Measurements from ENCODE around the gene ABHD17A.

The ABHD17A gene

DNA sequence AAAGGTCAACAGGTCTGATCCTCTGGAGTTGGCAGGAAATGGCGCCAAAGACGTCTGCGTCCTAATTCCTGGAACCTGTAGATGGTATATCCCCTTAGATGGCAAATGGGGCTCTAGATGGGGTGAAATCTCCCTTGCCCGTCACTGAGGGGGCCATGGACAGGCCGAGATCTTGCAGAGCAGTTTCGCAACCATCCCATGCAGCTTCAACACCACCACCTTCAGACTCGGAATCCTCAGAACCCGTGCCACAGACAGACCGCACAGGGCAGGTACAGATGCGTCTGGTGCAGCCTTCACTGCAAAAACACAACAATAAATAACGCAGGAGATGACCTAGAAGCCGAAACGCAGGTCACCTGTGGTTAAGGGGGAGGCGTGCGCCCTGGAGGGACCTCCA, 54.7 kb downstream of the ABHD17A start:
- TF ChIP-seq RAD21 (IDR thresholded peaks at IDR 0.05; ENCODE audit: low read depth), result no peak
- no peak for TF ChIP-seq CREB1 (IDR thresholded peaks at IDR 0.05; ENCODE audit: low read depth)
- TF ChIP-seq, protein P1, sequence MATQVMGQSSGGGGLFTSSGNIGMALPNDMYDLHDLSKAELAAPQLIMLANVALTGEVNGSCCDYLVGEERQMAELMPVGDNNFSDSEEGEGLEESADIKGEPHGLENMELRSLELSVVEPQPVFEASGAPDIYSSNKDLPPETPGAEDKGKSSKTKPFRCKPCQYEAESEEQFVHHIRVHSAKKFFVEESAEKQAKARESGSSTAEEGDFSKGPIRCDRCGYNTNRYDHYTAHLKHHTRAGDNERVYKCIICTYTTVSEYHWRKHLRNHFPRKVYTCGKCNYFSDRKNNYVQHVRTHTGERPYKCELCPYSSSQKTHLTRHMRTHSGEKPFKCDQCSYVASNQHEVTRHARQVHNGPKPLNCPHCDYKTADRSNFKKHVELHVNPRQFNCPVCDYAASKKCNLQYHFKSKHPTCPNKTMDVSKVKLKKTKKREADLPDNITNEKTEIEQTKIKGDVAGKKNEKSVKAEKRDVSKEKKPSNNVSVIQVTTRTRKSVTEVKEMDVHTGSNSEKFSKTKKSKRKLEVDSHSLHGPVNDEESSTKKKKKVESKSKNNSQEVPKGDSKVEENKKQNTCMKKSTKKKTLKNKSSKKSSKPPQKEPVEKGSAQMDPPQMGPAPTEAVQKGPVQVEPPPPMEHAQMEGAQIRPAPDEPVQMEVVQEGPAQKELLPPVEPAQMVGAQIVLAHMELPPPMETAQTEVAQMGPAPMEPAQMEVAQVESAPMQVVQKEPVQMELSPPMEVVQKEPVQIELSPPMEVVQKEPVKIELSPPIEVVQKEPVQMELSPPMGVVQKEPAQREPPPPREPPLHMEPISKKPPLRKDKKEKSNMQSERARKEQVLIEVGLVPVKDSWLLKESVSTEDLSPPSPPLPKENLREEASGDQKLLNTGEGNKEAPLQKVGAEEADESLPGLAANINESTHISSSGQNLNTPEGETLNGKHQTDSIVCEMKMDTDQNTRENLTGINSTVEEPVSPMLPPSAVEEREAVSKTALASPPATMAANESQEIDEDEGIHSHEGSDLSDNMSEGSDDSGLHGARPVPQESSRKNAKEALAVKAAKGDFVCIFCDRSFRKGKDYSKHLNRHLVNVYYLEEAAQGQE (IDR thresholded peaks at IDR 0.05; ENCODE audit: low read depth), result no peak
- no peak for TF ChIP-seq EGR1 (IDR thresholded peaks at IDR 0.05)
- TF ChIP-seq FOXM1 (IDR thresholded peaks at IDR 0.05; ENCODE audit: borderline replicate concordance, low read depth), result no peak
- no peak for TF ChIP-seq CEBPB (IDR thresholded peaks at IDR 0.05)
- no peak for TF ChIP-seq EP300 (IDR thresholded peaks at IDR 0.05; ENCODE audit: borderline replicate concordance)
- TF ChIP-seq, protein P2, sequence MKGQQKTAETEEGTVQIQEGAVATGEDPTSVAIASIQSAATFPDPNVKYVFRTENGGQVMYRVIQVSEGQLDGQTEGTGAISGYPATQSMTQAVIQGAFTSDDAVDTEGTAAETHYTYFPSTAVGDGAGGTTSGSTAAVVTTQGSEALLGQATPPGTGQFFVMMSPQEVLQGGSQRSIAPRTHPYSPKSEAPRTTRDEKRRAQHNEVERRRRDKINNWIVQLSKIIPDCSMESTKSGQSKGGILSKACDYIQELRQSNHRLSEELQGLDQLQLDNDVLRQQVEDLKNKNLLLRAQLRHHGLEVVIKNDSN (IDR thresholded peaks at IDR 0.05), result no peak
- no peak for TF ChIP-seq ZBTB7A (IDR thresholded peaks at IDR 0.05; ENCODE audit: low read depth)
- no peak for TF ChIP-seq TCF12 (IDR thresholded peaks at IDR 0.05; ENCODE audit: low read depth)
- TF ChIP-seq NFIC (IDR thresholded peaks at IDR 0.05), result no peak
- no peak for TF ChIP-seq YY1 (IDR thresholded peaks at IDR 0.05; ENCODE audit: low read depth)
- TF ChIP-seq, protein P3, sequence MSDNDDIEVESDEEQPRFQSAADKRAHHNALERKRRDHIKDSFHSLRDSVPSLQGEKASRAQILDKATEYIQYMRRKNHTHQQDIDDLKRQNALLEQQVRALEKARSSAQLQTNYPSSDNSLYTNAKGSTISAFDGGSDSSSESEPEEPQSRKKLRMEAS (IDR thresholded peaks at IDR 0.05), result no peak

DNA sequence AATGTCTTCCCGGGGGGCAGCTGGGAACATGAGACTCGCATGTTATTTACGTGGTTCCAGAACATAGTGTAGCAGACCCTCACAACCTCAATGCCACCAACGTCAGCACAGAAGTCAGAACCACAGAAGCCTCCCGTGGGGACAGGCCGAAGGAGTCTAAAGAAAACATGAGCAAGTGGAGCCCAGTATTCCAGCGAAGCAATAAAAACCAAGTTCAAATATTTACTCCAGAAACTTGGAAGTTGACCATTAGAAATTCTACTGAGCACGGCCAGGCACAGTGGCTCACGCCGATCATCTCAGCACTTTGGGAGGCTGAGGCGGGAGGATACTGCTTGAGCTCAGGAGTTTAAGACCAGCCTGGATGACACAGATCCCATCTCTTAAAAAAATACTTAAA, 55.3 kb downstream of the ABHD17A start:
- TF ChIP-seq YY1 (IDR thresholded peaks at IDR 0.05; ENCODE audit: low read depth), result no peak
- TF ChIP-seq, protein P2 (IDR thresholded peaks at IDR 0.05), result no peak
- TF ChIP-seq, protein P3 (IDR thresholded peaks at IDR 0.05), result no peak
- no peak for TF ChIP-seq EP300 (IDR thresholded peaks at IDR 0.05; ENCODE audit: borderline replicate concordance)

DNA sequence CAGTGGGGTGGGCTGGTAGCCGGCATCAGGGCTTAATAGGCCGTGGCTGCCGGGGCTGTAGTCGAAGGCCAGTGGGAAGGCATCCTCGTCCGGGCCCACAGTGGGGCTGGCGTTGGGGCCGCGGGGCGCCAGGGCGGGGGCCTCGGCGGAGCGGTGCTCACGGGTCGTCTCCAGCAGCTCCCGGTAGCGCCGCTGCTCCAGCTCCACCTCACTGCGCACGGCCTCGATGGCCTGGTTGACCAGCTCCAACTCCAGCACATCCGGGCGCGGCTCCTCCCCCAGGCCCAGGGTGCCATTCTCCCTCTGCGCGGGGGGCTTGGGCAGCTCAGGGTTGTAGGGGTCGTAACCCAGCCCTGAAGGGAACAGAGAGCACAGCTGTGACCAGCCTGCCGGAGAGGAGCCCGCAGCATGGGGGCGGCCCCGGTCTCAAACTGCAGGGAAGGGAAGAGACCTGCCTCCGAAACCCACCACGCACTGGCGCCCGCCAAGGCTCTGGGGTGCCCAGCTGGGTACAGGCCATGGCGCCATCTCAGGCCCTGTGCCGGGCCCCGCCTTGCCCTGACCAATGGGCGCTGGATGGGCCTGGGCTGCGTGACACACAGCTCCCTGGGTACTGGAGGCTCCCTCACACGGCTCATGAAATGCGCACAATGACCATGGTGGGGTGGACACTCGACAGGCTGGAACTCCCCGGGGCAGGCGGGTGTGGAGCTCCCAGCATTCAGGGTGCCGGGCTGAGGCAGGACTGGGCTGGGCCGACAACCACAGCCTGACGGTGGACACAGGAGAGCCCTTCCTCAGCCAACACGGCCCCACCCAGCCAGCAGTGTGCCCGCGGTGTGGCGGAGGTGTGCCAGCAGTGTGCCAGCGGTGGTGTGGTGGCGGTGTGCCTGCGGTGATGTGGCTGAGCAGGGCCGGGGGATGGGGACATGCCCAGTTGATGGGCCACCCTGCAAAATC, 56.7 kb downstream of the ABHD17A start:
- TF ChIP-seq CREB1 (IDR thresholded peaks at IDR 0.05; ENCODE audit: low read depth) (no peak), FOXM1 (IDR thresholded peaks at IDR 0.05; ENCODE audit: borderline replicate concordance, low read depth) (no peak), RAD21 (IDR thresholded peaks at IDR 0.05; ENCODE audit: low read depth) (no peak), TCF12 (IDR thresholded peaks at IDR 0.05; ENCODE audit: low read depth) (no peak), YY1 (IDR thresholded peaks at IDR 0.05; ENCODE audit: low read depth) (no peak), EP300 (IDR thresholded peaks at IDR 0.05; ENCODE audit: borderline replicate concordance) (no peak), ZBTB7A (IDR thresholded peaks at IDR 0.05; ENCODE audit: low read depth) (no peak), EGR1 (IDR thresholded peaks at IDR 0.05) (no peak), NFIC (IDR thresholded peaks at IDR 0.05) (no peak), CEBPB (IDR thresholded peaks at IDR 0.05) (no peak), TAF1 (IDR thresholded peaks at IDR 0.05; ENCODE audit: low read depth) (no peak), TEAD4 (IDR thresholded peaks at IDR 0.05) (no peak)
- TF ChIP-seq, protein P2 (IDR thresholded peaks at IDR 0.05), result no peak
- TF ChIP-seq, protein P1 (IDR thresholded peaks at IDR 0.05; ENCODE audit: low read depth), result no peak
- TF ChIP-seq, protein P3 (IDR thresholded peaks at IDR 0.05), result no peak

DNA sequence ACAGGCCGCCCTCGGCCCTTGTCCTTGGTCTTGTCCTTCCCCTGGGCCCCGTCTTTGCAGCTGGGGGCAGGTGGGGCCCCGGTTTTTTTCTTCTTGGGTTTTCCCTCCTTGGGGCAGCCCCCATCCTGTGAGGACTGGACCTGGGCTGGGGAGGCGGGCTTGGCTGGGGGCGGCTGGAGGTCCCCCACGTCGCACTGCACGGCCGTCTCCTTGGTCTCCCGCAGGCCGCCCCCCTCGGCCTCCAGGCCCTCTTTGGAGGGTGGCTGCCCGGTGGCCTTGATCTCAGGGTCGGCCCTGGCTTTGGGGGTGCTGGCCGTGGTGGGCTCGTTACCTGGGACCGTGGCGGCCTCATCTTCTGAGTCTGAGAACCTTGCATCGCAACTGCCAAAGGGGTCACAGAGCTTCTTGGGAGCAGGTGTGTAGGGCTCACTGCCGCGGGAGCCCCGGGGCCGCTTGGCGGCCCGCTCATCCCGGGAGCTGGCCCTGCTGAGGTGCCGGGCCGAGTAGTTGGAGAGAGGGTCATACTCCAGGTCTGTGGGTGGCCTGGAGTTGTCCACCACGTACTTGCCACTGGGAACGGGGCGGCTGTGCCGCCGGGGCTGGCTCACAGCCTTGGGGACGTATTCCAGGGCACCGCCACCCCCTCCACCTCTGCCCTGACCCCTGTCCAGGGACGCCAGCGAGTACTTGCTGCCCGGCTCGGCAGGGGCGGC, 57.6 kb downstream of the ABHD17A start:
- TF ChIP-seq EGR1 (IDR thresholded peaks at IDR 0.05), result no peak
- TF ChIP-seq TEAD4 (IDR thresholded peaks at IDR 0.05), result no peak
- no peak for TF ChIP-seq TCF12 (IDR thresholded peaks at IDR 0.05; ENCODE audit: low read depth)
- TF ChIP-seq RAD21 (IDR thresholded peaks at IDR 0.05; ENCODE audit: low read depth), result no peak
- TF ChIP-seq EP300 (IDR thresholded peaks at IDR 0.05; ENCODE audit: borderline replicate concordance), result no peak
- no peak for TF ChIP-seq ZBTB7A (IDR thresholded peaks at IDR 0.05; ENCODE audit: low read depth)
- TF ChIP-seq NFIC (IDR thresholded peaks at IDR 0.05), result no peak
- TF ChIP-seq, protein P2 (IDR thresholded peaks at IDR 0.05), result no peak
- TF ChIP-seq, protein P1 (IDR thresholded peaks at IDR 0.05; ENCODE audit: low read depth), result no peak
- no peak for TF ChIP-seq CREB1 (IDR thresholded peaks at IDR 0.05; ENCODE audit: low read depth)
- TF ChIP-seq, protein P3 (IDR thresholded peaks at IDR 0.05), result no peak
- no peak for TF ChIP-seq TAF1 (IDR thresholded peaks at IDR 0.05; ENCODE audit: low read depth)
- no peak for TF ChIP-seq YY1 (IDR thresholded peaks at IDR 0.05; ENCODE audit: low read depth)

All from Ishikawa (cell line).